ENCODE measurements around the gene MAP3K5. TPM values are rescaled to one million over a fixed set of nuclear protein-coding genes. Genes with fewer than 3 reads are reported as not detected.

Gene MAP3K5
- total RNA-seq, 1 donor from 2014 or later: 1.6 TPM

GRCh38 chr6:136701045-136701444 is 91.2 kb downstream of the MAP3K5 start:
- Mint-ChIP-seq H3K4me1 (ENCODE audit: unreplicated experiment) (no peaks in the 10 kb centered on the region), H3K4me3 (ENCODE audit: unreplicated experiment) (no peak overlapping the region), H3K27ac (ENCODE audit: unreplicated experiment) (no peak overlapping the region), H3K36me3 (ENCODE audit: unreplicated experiment) (no peaks in the 10 kb centered on the region), H3K27me3 (ENCODE audit: unreplicated experiment) (no peaks in the 10 kb centered on the region), H3K9me3 (ENCODE audit: unreplicated experiment) (no peaks in the 10 kb centered on the region)
- no peak for TF ChIP-seq CTCF (IDR thresholded peaks at IDR 0.05)
- no peak for DNase-seq (ENCODE audit: extremely low spot score, unreplicated experiment)

- TF ChIP-seq CTCF (IDR thresholded peaks at IDR 0.05): no peak
- H3K4me3 Mint-ChIP-seq (ENCODE audit: unreplicated experiment): no peak overlapping the region
- no peak overlapping the region for H3K27ac Mint-ChIP-seq (ENCODE audit: unreplicated experiment)
- H3K9me3 Mint-ChIP-seq (ENCODE audit: unreplicated experiment): no peaks in the 10 kb centered on the region
- no peaks in the 10 kb centered on the region for H3K4me1 Mint-ChIP-seq (ENCODE audit: unreplicated experiment)
- no peak for DNase-seq (ENCODE audit: extremely low spot score, unreplicated experiment)
- no peaks in the 10 kb centered on the region for H3K27me3 Mint-ChIP-seq (ENCODE audit: unreplicated experiment)
- H3K36me3 Mint-ChIP-seq (ENCODE audit: unreplicated experiment): no peaks in the 10 kb centered on the region
Observed at GRCh38 chr6:136699358-136699757, 92.9 kb downstream of the MAP3K5 start.

- no peaks in the 10 kb centered on the region for H3K27me3 Mint-ChIP-seq (ENCODE audit: unreplicated experiment)
- H3K27ac Mint-ChIP-seq (ENCODE audit: unreplicated experiment): no peak overlapping the region
- no peaks in the 10 kb centered on the region for H3K36me3 Mint-ChIP-seq (ENCODE audit: unreplicated experiment)
- DNase-seq (ENCODE audit: extremely low spot score, unreplicated experiment): no peak
- TF ChIP-seq CTCF (IDR thresholded peaks at IDR 0.05): no peak
- H3K9me3 Mint-ChIP-seq (ENCODE audit: unreplicated experiment): no peaks in the 10 kb centered on the region
- no peaks in the 10 kb centered on the region for H3K4me1 Mint-ChIP-seq (ENCODE audit: unreplicated experiment)
- H3K4me3 Mint-ChIP-seq (ENCODE audit: unreplicated experiment): no peak overlapping the region
Observed at GRCh38 chr6:136696783-136697364, 95.4 kb downstream of the MAP3K5 start.

- Mint-ChIP-seq H3K4me3 (ENCODE audit: unreplicated experiment) (no peak overlapping the region), H3K27ac (ENCODE audit: unreplicated experiment) (no peak overlapping the region), H3K36me3 (ENCODE audit: unreplicated experiment) (no peaks in the 10 kb centered on the region), H3K27me3 (ENCODE audit: unreplicated experiment) (no peaks in the 10 kb centered on the region), H3K4me1 (ENCODE audit: unreplicated experiment) (no peaks in the 10 kb centered on the region), H3K9me3 (ENCODE audit: unreplicated experiment) (no peaks in the 10 kb centered on the region)
- DNase-seq (ENCODE audit: extremely low spot score, unreplicated experiment): no peak
- no peak for TF ChIP-seq CTCF (IDR thresholded peaks at IDR 0.05)
Observed at GRCh38 chr6:136696238-136696637, 96.0 kb downstream of the MAP3K5 start.

GRCh38 chr6:136695412-136695811 is 96.9 kb downstream of the MAP3K5 start:
- Mint-ChIP-seq H3K4me3 (ENCODE audit: unreplicated experiment) (no peak overlapping the region), H3K27ac (ENCODE audit: unreplicated experiment) (no peak overlapping the region)
- TF ChIP-seq CTCF (IDR thresholded peaks at IDR 0.05): no peak

More at GRCh38 chr6:136695412-136695811, 96.9 kb downstream of the MAP3K5 start:
- no peaks in the 10 kb centered on the region for H3K4me1 Mint-ChIP-seq (ENCODE audit: unreplicated experiment)
- H3K27me3 Mint-ChIP-seq (ENCODE audit: unreplicated experiment): no peaks in the 10 kb centered on the region
- H3K36me3 Mint-ChIP-seq (ENCODE audit: unreplicated experiment): no peaks in the 10 kb centered on the region
- H3K9me3 Mint-ChIP-seq (ENCODE audit: unreplicated experiment): no peaks in the 10 kb centered on the region
- DNase-seq (ENCODE audit: extremely low spot score, unreplicated experiment): no peak

Data from osteocyte (in vitro differentiated cells).